Upper lobe of left lung (tissue), 4 donors: ENCODE results near the gene SCNN1B.

Experiments used
- EP300 ChIP-seq, 4 donors: sonication (generic); formaldehyde crosslinking; IDR thresholded peaks; one replicate each; pipeline ENCODE4 v1.5.1; 2017; ENCODE audit warnings: antibody characterized with exemption in 4 of 4, control low read depth in 2 of 4
- TF ChIP-seq, protein P1 (sequence below), 6 experiments: fragments of 450-650 bp in 4 of 6; fragments of 200-600 bp in 2 of 6; sonication (generic) in 2 of 6; IDR thresholded peaks; one replicate each; pipeline ENCODE4 v1.5.1; 2016 to 2019; ENCODE audit warnings: antibody characterized with exemption in 6 of 6

DNA sequence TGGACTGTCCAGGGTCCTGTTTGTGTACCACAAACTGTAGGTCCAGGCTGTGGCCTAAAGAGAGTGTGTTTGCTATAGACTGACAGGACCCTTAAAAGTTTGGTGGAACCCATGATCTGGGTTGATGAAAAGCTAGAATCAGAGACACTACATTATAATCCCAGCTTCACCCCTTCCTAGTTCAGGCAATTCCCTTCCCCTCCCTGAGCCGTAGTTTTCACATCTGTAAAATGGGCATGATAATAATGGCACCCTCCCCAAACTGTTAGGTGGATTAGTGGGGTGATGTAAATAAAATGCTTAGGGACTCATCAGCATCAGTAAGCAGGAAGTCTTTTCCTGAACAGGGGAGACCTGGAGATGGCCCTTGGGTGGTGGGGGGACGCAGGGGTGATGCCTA is 2.5 kb downstream of the SCNN1B start:
- TF ChIP-seq, protein P1, sequence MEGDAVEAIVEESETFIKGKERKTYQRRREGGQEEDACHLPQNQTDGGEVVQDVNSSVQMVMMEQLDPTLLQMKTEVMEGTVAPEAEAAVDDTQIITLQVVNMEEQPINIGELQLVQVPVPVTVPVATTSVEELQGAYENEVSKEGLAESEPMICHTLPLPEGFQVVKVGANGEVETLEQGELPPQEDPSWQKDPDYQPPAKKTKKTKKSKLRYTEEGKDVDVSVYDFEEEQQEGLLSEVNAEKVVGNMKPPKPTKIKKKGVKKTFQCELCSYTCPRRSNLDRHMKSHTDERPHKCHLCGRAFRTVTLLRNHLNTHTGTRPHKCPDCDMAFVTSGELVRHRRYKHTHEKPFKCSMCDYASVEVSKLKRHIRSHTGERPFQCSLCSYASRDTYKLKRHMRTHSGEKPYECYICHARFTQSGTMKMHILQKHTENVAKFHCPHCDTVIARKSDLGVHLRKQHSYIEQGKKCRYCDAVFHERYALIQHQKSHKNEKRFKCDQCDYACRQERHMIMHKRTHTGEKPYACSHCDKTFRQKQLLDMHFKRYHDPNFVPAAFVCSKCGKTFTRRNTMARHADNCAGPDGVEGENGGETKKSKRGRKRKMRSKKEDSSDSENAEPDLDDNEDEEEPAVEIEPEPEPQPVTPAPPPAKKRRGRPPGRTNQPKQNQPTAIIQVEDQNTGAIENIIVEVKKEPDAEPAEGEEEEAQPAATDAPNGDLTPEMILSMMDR (IDR thresholded peaks at IDR 0.05) = no peak
- TF ChIP-seq EP300 (IDR thresholded peaks at IDR 0.05) = no peak
